Thoracic aorta (tissue), 2 donors: ENCODE data around the gene L3MBTL2. TPM values are rescaled to one million over a fixed set of nuclear protein-coding genes. Genes with fewer than 3 reads are reported as not detected.

Experiments used
- ATAC-seq: fragments of 150-250 bp; one replicate; pipeline ENCODE4 v1.8.0; 2017; ENCODE audit warnings: low read depth; ENCODE audit not compliant: insufficient number of reproducible peaks, low FRiP score
- DNase-seq: peaks from one replicate; pipeline ENCODE4 v3.0.0-alpha.2; 2020; ENCODE audit warnings: low spot score
- H3K27ac ChIP-seq, 2 donors: fragments of 200-600 bp; sonication (generic); 1 replicate in 1 of 2; 2 replicates in 1 of 2; pipeline ENCODE4 v1.5.1; 2016; ENCODE audit warnings: mild to moderate bottlenecking in 2 of 2, moderate library complexity in 2 of 2
- H3K27me3 ChIP-seq: fragments of 200-600 bp; sonication (generic); replicated peaks from 2 replicates; pipeline ENCODE4 v1.6.0; 2016; ENCODE audit warnings: mild to moderate bottlenecking; ENCODE audit not compliant: insufficient read depth
- H3K36me3 ChIP-seq: fragments of 200-600 bp; sonication (generic); one replicate; pipeline ENCODE4 v1.5.1; 2016
- H3K4me1 ChIP-seq, 2 donors: fragments of 200-600 bp; sonication (generic); 1 replicate in 1 of 2; 2 replicates in 1 of 2; pipeline versions ENCODE4 v1.5.1 to v1.6.0; 2016; ENCODE audit warnings: low read depth in 2 of 2, mild to moderate bottlenecking in 1 of 2; ENCODE audit not compliant: control insufficient read depth in 1 of 2
- H3K4me3 ChIP-seq: fragments of 200-600 bp; sonication (generic); 2 replicates; pipeline ENCODE4 v1.5.1; 2016; ENCODE audit warnings: mild to moderate bottlenecking
- H3K9me3 ChIP-seq: fragments of 200-600 bp; sonication (generic); 2 replicates; pipeline ENCODE4 v1.5.1; 2016
- total RNA-seq, 2 donors: library from RNA; depleted of rRNA; stranded (reverse); fragments of >200 nt; gene quantifications; one replicate each; pipeline versions ENCODE4 v1.1.0 to v1.2.3, GENCODE V29; 2016
- TF ChIP-seq, protein P1 (sequence below): fragments of 200-600 bp; sonication (generic); IDR thresholded peaks from one replicate; pipeline ENCODE4 v1.5.1; 2019; ENCODE audit warnings: antibody characterized with exemption

L3MBTL2 gene
- total RNA-seq, 2 donors from 2014 or later: 14.8 to 21.4 TPM

DNA sequence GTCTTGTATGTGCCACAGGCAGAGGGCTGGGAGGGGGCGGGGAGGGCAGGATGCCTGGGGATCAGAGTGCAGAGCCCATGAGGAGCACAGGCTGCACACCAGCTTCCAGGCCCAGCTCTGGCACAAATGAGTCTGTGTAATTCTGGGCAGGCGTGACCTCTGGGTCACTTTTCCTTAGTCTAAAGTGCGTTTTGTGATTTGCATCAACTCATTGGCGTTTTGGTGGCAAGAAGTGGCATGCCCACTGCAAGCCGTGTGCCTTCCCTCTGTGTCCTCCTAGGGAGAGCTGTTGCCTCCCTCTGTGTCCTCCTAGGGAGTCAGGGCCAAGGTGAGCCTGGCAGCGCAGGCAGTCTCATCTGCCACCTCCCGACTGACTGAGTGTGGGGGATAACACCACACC is 18.4 kb downstream of the L3MBTL2 start:
- Histone ChIP-seq H3K36me3 (peaks cover 70% of the 10 kb centered on the region), H3K9me3 (no peaks in the 10 kb centered on the region), H3K4me3 (no peak overlapping the region), H3K27ac (no peak overlapping the region), H3K27me3 (no peaks in the 10 kb centered on the region), H3K4me1 (no peaks in the 10 kb centered on the region)
- TF ChIP-seq, protein P1, sequence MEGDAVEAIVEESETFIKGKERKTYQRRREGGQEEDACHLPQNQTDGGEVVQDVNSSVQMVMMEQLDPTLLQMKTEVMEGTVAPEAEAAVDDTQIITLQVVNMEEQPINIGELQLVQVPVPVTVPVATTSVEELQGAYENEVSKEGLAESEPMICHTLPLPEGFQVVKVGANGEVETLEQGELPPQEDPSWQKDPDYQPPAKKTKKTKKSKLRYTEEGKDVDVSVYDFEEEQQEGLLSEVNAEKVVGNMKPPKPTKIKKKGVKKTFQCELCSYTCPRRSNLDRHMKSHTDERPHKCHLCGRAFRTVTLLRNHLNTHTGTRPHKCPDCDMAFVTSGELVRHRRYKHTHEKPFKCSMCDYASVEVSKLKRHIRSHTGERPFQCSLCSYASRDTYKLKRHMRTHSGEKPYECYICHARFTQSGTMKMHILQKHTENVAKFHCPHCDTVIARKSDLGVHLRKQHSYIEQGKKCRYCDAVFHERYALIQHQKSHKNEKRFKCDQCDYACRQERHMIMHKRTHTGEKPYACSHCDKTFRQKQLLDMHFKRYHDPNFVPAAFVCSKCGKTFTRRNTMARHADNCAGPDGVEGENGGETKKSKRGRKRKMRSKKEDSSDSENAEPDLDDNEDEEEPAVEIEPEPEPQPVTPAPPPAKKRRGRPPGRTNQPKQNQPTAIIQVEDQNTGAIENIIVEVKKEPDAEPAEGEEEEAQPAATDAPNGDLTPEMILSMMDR: no peak
- DNase-seq: no peak
- ATAC-seq: no peak

DNA sequence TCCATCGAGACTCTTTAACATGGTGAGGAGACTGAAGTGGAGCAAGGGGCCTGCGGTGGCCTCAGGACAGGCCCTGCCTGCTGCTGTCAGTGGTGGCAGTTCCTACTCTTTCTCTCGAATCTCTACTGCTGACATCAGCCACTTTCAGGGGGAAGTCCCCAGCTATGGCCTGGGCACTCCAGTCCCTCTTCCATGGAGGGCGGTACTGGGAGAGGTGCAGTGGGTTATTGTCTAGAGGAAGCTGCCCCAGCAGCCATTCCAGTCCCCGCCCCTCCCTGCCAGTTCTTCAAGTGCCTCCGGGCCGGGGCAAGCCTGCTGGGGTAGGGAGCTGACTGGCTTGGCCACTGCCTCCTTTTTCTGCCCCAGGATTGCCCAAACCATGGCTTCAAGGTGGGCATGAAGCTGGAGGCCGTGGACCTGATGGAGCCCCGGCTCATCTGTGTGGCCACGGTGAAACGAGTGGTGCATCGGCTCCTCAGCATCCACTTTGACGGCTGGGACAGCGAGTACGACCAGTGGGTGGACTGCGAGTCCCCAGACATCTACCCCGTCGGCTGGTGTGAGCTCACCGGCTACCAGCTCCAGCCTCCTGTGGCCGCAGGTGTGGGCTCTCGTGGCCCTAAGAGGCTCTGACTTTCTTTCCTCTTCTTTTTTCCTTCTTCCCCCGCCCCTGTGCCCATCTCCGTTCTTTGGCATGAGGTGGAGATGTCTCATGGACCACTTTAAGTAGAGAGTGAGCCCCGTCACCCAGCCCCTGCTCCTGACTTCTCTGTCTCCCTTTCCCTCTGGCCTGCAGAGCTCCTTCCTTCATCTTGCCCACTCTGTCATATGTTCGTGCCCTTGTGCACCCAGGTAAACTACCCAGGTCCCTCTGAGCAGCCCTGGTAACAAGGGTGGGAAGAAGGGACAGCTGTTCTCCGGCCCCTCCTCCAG is 21.9 kb downstream of the L3MBTL2 start:
- TF ChIP-seq, protein P1: no peak
- Histone ChIP-seq H3K9me3 (no peaks in the 10 kb centered on the region), H3K36me3 (peaks cover 64% of the 10 kb centered on the region), H3K4me1 (no peaks in the 10 kb centered on the region), H3K27me3 (no peaks in the 10 kb centered on the region), H3K27ac (no peak overlapping the region), H3K4me3 (no peak overlapping the region)
- no peak for ATAC-seq
- no peak for DNase-seq

DNA sequence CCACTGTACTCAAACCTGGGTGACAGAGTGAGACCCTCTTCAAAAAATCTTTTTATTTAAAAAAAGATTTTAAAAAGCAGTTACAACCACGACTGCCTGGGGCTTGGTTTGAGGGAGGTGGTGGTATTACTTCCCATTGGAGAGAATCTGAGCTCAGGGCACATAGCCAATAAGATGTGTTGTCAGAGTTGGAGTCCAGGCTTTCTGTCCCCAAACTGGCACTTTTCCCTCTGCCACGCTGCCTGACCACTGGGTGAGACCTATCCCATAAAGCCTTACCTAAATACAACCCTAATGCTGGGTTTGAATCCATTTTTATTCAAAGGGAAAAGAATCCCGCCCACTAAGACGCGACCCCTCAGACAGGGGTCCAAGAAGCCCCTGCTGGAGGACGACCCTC is 24.1 kb downstream of the L3MBTL2 start:
- H3K27ac ChIP-seq: no peak overlapping the region
- peaks cover 48% of the 10 kb centered on the region for H3K36me3 ChIP-seq
- no peaks in the 10 kb centered on the region for H3K27me3 ChIP-seq
- no peak for DNase-seq
- no peak overlapping the region for H3K4me3 ChIP-seq
- ATAC-seq: no peak
- TF ChIP-seq, protein P1: no peak
- no peaks in the 10 kb centered on the region for H3K9me3 ChIP-seq
- H3K4me1 ChIP-seq: no peaks in the 10 kb centered on the region

DNA sequence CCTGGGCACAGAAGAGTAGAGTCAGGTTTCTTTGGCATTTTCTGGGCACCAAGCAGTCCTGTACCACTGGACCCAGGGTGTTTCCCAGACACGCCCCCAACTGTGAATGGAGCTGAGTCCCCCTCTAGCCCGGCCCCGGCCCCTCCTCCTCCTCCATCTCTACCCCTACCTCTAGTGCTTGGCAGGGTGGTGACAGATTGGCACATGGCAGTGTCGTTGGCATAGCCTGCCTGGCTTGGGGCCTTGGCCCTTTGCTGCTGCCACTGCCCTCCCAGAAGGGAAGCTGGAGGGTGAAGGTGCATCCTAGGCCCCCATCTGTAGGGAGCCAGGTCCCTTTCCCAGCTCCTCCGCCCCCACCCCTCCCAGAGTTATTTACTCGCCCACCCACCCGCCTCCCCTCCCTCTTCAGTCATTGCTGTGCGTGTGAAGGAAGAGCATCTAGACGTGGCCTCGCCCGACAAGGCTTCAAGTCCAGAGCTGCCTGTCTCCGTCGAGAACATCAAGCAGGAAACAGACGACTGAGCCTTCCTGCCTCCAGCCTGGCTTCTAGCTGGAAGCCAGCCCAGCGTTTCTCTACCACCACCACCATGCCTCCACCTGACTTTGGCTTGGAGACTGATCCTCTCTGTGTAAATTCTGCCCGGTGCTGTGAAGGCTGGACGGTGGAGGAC is 24.8 kb downstream of the L3MBTL2 start:
- no peak overlapping the region for H3K4me3 ChIP-seq
- H3K36me3 ChIP-seq: peaks cover 42% of the 10 kb centered on the region
- H3K27me3 ChIP-seq: no peaks in the 10 kb centered on the region
- H3K4me1 ChIP-seq: no peaks in the 10 kb centered on the region
- ATAC-seq: no peak
- no peak overlapping the region for H3K27ac ChIP-seq
- no peak for DNase-seq
- TF ChIP-seq, protein P1: no peak
- H3K9me3 ChIP-seq: no peaks in the 10 kb centered on the region

DNA sequence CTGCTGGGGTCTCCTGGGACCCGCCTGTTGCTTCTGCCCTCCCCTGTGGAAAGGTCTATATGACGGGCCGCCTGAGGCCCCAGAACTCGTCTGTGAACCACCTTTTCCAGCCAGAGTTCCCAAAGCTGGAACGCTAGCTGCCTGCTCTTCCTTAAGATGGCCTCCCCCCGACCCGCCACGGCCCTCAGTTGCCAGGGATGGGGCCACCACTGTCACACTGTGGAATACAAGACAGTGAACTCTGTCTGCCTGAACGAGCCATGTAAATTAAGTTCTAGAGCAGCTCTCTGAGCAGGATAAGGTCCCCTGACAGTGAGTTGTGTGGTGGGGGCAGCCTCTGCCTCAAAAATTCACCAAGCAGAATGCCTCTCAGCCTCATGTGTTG is 25.3 kb downstream of the L3MBTL2 start:
- DNase-seq (no peak), ATAC-seq (no peak)
- Histone ChIP-seq H3K27ac (no peak overlapping the region), H3K4me1 (no peaks in the 10 kb centered on the region), H3K9me3 (no peaks in the 10 kb centered on the region), H3K27me3 (no peaks in the 10 kb centered on the region), H3K36me3 (peaks cover 36% of the 10 kb centered on the region), H3K4me3 (no peak overlapping the region)
- TF ChIP-seq, protein P1: no peak
